Activated CD4-positive, alpha-beta T cell treated with anti-CD3 and anti-CD28 coated beads, Interleukin-10, Interleukin-2, amounts not matched to agents 100 ng/mL and 50 ng/mL, durations not matched to agents 16 hours and 8 hours (primary cell): Measurements from ENCODE around the gene HS2ST1.
A peak's percentile ranks its signal among the peaks of the same experiment; 100 is the strongest.

ENCODE experiments used
- DNase-seq: peaks from one replicate; pipeline ENCODE4 v3.0.0-alpha.2; 2020

HS2ST1 gene

DNA sequence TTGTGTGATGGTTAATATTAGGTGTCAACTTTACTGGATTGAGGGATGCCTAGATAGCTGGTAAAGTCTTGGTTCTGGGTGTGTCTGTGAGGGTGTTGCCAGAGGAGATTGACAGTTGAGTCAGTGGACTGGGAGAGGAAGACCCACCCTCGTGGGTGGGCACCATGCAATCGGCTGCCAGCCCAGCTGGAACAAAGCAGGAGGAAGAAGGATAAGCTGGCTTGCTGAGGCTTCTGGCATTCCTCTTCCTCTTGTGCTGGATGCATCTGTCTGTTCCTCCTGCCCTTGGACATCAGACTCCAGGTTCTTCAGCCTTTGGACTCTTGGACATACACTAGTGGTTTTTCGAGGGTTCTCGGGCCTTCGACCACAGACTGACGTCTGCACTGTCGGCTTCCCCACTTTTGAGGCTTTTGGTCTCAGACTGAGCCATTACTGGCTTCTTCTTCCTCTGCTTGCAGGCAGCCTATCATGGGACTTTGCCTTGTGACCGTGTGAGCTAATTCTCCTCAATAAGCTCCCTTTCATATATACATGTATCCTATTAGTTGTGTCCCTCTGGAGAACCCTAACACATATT, 230.0 kb downstream of the HS2ST1 start:
- DNase-seq = no peak

DNA sequence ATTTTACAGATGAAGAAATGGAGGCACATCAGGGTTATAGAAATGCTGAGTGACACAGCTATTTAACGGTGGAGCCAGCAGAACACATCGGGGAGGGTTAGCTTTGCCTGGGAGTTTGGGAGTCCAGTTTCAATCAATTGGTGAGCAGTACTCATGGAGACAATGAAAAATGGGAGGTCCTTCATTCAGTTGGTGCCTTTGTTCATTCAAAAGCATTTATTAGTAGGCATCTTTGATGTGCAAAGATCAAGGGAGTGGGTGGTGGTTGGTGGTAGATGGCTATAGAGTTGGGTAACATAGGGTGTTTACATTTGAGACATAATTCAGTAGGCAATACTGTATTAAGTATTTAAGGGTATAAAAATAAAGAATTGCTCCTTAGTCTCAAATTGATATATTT, 230.5 kb downstream of the HS2ST1 start:
- DNase-seq = no peak

DNA sequence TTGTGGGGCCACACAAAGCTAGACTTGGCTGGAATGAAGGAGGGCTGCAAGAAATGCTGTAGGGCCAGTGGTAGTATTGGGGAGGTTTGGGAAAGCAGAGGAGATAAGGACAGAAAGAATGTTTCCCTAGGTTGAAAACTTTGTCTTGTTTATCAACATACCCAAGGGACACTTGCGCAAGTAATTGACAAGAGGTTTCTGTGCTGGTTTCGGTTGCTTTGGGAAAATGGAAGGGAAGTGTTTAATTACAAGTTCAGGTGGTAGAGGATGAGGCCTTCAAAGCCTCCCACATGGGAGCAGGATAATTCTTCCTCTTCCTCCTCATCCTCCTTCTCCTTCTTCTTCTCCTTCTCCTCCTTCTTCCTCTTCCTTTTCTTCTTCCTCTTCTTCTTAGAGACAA, 232.1 kb downstream of the HS2ST1 start:
- DNase-seq = no peak

GRCh38 chr1:87146986-87147385, 232.6 kb downstream of the HS2ST1 start:
- no peak for DNase-seq

- DNase-seq = no peak
Measured at GRCh38 chr1:87147851-87148250, 233.4 kb downstream of the HS2ST1 start.

GRCh38 chr1:87148661-87149060, 234.2 kb downstream of the HS2ST1 start:
- no peak for DNase-seq

- DNase-seq = no peak
Measured at GRCh38 chr1:87149241-87150041, 235.0 kb downstream of the HS2ST1 start.

DNA sequence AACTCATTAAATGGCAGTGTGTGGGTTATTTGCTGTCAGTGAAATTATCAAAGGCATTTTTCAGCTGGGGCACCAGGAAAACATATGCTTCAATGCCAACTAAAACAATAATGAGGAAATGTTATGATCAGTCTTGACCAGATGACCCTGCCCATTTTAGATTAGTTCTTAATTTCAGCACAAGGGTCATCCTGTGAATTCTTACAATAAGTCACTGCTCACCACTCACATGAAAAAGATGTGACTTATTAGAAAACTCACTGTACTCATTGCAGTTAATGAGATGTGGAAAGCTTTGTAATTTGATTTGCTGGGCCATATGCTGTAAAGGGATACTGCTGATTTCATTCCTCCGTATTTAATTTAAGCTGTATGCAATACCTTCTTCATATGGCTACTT, 235.7 kb downstream of the HS2ST1 start:
- DNase-seq = no peak

DNA sequence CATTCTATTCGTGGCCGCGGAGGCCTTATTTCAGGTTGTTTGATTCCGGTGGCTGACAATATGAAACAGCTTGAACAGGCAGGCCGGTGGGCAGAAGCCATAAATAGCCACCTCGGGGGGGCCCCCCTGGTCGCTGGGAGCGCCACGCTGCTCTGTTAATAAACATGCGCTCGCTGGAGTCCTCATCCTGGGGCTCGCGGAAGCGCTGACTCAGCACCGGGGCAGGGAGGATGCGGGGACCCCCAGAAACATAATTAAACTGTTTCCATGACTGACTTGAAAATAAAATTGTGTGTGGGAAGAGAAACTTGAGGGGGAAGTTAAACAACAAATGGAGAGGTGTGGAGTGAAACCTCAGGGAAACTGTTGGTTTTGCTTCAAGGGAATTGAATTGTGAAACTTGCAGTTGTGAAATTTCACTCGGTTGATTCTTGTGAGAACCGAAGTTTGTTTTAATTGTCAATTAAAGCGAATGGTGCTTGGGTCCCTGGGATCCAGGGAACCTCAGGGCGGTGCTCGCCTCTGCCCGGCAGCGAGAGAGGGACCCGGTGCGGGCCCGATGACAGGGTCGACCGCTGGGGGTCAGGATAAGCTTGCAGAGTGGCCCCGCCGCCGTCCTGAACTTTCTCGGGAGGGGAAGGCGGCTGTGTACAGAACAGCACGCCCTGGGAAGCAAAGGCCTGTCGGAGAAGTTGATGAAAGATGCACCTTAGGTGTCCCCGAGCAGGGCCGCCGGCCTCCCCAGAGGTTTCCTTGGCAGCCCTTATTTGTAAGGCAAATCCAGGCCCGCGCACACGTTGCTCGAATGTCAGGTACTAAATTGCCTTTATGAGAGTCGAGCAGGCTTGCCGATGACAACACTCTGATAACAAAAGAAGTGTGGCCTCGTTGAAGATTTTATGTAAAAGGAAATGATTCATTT, 237.3 kb downstream of the HS2ST1 start:
- DNase-seq = peak; percentile 51

DNA sequence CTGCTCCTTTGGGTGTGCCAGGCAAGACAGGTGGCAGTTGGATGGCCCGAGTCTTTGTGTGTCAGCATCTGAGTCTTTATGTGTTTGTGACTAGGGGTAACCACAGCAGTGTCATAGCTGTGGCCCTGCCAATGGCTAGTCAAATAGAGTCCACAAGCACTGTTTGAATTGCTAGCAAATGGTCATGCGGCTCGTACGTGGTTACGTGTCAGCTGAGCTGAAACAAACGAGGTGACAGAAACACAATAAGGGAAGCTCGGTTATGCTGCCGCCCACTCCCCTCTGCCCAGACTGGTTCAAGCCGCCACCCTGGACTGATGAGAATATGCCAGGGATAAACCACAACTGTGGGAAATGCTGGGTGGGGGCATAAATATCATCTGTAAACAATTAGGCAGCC, 239.9 kb downstream of the HS2ST1 start:
- DNase-seq = no peak

DNA sequence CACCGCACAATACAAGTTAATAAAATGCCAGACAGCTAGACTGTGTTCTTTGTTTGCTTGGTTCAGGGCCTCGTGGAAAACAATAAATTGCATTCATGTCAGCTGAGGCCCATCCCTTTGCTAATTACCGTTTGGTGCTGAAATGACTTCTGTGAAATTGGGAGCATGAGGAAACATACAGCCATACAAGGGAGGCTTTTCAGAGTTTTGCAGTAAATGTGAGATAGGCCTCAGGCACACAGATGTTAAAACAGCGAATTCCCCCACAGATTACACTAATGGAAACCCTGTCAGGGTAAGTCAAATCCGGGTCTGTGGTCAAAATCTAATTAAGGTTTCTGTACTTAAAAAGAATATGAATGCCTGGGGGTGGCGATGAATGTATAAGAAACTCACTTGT, 240.7 kb downstream of the HS2ST1 start:
- DNase-seq = no peak

DNA sequence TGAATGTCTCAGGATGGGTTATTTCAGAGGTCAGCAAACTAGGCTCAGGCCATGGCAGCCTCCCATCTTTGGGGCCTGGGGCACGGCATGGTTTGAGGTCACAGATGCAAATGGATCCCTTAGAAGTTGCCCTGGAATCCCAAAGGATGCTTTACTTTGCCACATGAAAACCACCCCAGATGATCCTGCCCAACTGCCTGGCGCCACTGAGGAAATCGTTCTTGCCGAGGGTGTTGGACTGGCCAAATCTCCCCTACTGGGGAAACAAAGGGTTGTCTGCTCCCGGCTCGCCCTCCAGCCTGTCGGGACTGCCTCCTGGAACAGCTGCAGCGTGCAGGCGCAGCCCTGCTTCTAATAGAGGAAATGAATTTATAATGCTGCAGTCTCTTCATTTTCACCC, 241.2 kb downstream of the HS2ST1 start:
- DNase-seq = no peak

DNA sequence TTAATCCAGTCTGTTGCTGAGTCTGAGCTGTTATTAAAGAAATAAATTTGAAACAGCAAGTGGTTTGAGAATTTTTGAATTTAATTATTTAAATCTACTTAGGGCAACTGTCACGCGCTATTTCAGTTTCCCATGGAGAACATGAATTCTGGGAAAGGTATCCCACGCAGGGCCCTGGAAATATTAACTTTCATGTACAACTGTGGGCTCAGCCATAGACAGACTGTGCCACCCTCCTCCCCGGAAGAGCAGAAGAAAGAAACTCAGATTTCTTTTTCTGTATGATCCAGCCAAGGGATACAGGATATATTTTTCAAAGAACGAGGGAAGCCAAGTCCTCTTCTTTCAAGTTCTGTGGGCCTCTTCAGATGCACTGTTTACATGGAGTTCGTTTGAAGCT, 241.7 kb downstream of the HS2ST1 start:
- DNase-seq = no peak

GRCh38 chr1:87159378-87159915, 245.0 kb downstream of the HS2ST1 start:
- DNase-seq = no peak
